Vagina (tissue), 2 donors: ENCODE results near the gene ARSD. TPM values are rescaled to one million over a fixed set of nuclear protein-coding genes. Genes with fewer than 3 reads are reported as not detected.

Experiments used
- DNase-seq, 2 donors: peaks; one replicate each; pipeline ENCODE4 v3.0.0-alpha.2; 2017; ENCODE audit errors: extremely low spot score in 2 of 2
- H3K27ac ChIP-seq: fragments of 200-600 bp; sonication (generic); one replicate; pipeline ENCODE4 v1.5.1; 2019
- H3K27me3 ChIP-seq: fragments of 200-600 bp; sonication (generic); one replicate; pipeline ENCODE4 v1.5.1; 2019
- H3K36me3 ChIP-seq, 2 donors: fragments of 200-600 bp; sonication (generic); one replicate each; pipeline ENCODE4 v1.5.1; 2017 to 2019
- H3K4me1 ChIP-seq: fragments of 200-600 bp; sonication (generic); one replicate; pipeline ENCODE4 v1.5.1; 2019
- H3K4me3 ChIP-seq, 2 donors: fragments of 200-600 bp; sonication (generic); 1 replicate in 1 of 2; 2 replicates in 1 of 2; pipeline ENCODE4 v1.5.1; 2016 to 2019
- H3K9me3 ChIP-seq: fragments of 200-600 bp; sonication (generic); one replicate; pipeline ENCODE4 v1.5.1; 2019
- POLR2A ChIP-seq, 2 donors: fragments of 450-650 bp; IDR thresholded peaks; one replicate each; pipeline ENCODE4 v1.6.1; 2017; ENCODE audit warnings: antibody characterized with exemption in 2 of 2, mild to moderate bottlenecking in 2 of 2, moderate library complexity in 2 of 2
- POLR2AphosphoS5 ChIP-seq, 2 donors: sonication (generic); formaldehyde crosslinking; IDR thresholded peaks; one replicate each; pipeline ENCODE4 v1.9.0; 2017; ENCODE audit warnings: antibody characterized with exemption in 2 of 2, mild to moderate bottlenecking in 2 of 2, low read depth in 1 of 2; ENCODE audit not compliant: insufficient read depth in 1 of 2
- intact Hi-C: fragments of 100-400 bp; cut with DNase I; formaldehyde crosslinking; loops from one replicate; pipeline ENCODE4 v1.15.1; 2023
- total RNA-seq: library from RNA; depleted of rRNA; stranded (reverse); fragments of >200 nt; gene quantifications from one replicate; pipeline ENCODE4 v1.2.3, GENCODE V29; 2016
- TF ChIP-seq, protein P1 (sequence below), 3 experiments: fragments of 450-650 bp in 2 of 3; fragments of 200-600 bp in 1 of 3; sonication (generic) in 1 of 3; IDR thresholded peaks; one replicate each; pipeline ENCODE4 v1.5.1; 2017 to 2019; ENCODE audit warnings: antibody characterized with exemption in 3 of 3, mild to moderate bottlenecking in 2 of 3, moderate library complexity in 2 of 3

Gene ARSD
- total RNA-seq, 1 donor from 2014 or later, result 14.0 TPM

DNA sequence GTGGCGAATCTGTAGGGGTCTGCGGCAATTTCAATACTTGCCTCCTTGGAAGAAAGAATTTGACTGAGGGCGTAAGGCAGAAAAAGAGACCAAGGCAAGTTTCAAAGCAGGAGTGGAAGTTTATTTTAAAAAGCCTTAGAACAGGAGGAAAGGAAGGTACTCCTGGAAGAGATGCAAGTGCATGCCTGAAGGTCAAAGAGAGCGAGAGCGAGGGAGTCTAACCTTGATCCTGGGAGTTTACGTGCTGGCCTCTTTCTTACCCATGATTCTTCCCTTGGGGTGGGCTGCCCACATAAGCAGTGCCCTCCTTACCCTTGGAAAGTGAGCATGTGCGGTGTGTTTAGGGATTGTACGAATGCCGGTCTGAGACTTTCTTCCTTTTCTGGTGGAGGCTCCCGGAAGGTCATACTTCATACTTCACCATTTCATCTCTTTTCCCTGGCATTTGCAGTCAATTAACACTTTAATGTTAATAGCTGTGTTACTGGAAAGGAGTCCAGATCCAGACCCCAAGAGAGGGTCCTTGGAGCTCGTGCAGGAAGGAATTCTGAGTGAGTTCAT is 40.0 kb downstream of the ARSD start:
- TF ChIP-seq POLR2AphosphoS5 (IDR thresholded peaks at IDR 0.05; ENCODE audit: insufficient read depth in 1 of 2, low read depth in 1 of 2) (no peak), POLR2A (IDR thresholded peaks at IDR 0.05) (no peak)
- TF ChIP-seq, protein P1, sequence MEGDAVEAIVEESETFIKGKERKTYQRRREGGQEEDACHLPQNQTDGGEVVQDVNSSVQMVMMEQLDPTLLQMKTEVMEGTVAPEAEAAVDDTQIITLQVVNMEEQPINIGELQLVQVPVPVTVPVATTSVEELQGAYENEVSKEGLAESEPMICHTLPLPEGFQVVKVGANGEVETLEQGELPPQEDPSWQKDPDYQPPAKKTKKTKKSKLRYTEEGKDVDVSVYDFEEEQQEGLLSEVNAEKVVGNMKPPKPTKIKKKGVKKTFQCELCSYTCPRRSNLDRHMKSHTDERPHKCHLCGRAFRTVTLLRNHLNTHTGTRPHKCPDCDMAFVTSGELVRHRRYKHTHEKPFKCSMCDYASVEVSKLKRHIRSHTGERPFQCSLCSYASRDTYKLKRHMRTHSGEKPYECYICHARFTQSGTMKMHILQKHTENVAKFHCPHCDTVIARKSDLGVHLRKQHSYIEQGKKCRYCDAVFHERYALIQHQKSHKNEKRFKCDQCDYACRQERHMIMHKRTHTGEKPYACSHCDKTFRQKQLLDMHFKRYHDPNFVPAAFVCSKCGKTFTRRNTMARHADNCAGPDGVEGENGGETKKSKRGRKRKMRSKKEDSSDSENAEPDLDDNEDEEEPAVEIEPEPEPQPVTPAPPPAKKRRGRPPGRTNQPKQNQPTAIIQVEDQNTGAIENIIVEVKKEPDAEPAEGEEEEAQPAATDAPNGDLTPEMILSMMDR (IDR thresholded peaks at IDR 0.05), result no peak
- H3K9me3 ChIP-seq, result no peaks in the 10 kb centered on the region
- intact Hi-C loops, result no loop called here
- peak overlapping the region; percentile 52 to 53 for H3K4me3 ChIP-seq
- H3K27ac ChIP-seq, result peak overlapping the region; percentile 20
- no peak for DNase-seq
- no peaks in the 10 kb centered on the region for H3K27me3 ChIP-seq
- no peaks in the 10 kb centered on the region for H3K36me3 ChIP-seq
- H3K4me1 ChIP-seq, result peaks cover 19% of the 10 kb centered on the region

DNA sequence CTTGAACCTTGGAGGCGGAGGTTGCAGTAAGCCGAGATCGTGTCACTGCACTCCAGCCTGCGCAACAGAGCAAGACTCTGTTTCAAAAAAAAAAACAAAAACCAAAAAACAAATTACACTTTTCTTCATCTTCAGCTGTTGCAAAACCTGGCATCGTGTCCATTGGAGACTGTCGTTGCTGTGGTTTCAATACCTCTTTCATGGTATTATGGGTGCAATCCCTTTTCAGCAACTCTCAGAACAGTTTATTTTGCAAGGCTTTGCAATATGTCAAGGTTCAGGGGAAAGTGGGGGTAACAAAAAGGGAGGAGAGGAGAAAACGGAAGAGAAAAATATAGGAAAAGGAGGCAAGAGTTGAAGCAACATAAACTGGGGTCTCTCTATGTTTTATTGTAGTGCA is 40.8 kb downstream of the ARSD start:
- Histone ChIP-seq H3K27ac (no peak overlapping the region), H3K4me3 (no peak overlapping the region), H3K36me3 (no peaks in the 10 kb centered on the region), H3K9me3 (no peaks in the 10 kb centered on the region), H3K4me1 (peaks cover 19% of the 10 kb centered on the region), H3K27me3 (no peaks in the 10 kb centered on the region)
- TF ChIP-seq POLR2A (IDR thresholded peaks at IDR 0.05), result no peak
- TF ChIP-seq POLR2AphosphoS5 (IDR thresholded peaks at IDR 0.05; ENCODE audit: insufficient read depth in 1 of 2, low read depth in 1 of 2), result no peak
- TF ChIP-seq, protein P1 (IDR thresholded peaks at IDR 0.05), result no peak
- intact Hi-C loops, result no loop called here
- no peak for DNase-seq

DNA sequence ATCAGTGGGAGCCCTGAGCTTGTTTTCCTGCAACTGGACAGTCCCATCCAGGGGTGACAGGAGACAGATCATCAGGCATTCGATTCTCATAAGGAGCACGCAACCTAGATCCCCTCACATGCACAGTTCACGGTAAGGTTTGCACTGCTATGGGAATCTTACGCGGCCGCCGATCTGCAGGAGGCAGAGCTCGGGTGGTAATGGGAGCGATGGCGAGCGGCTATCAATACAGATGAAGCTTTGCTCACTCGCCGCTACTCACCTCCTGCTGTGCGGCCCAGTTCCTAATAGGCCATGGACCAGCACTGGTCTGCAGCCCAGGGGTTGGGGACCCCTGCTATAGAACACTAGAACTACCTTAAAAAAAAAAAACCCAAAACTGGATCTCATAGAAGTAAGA is 45.4 kb downstream of the ARSD start:
- no peaks in the 10 kb centered on the region for H3K36me3 ChIP-seq
- no peaks in the 10 kb centered on the region for H3K9me3 ChIP-seq
- no peak overlapping the region for H3K27ac ChIP-seq
- no peak overlapping the region for H3K4me3 ChIP-seq
- no peaks in the 10 kb centered on the region for H3K27me3 ChIP-seq
- intact Hi-C loops, result no loop called here
- peaks cover under 1% of the 10 kb centered on the region for H3K4me1 ChIP-seq
- DNase-seq, result no peak
- TF ChIP-seq POLR2AphosphoS5 (IDR thresholded peaks at IDR 0.05; ENCODE audit: insufficient read depth in 1 of 2, low read depth in 1 of 2) (no peak), POLR2A (IDR thresholded peaks at IDR 0.05) (no peak)

DNA sequence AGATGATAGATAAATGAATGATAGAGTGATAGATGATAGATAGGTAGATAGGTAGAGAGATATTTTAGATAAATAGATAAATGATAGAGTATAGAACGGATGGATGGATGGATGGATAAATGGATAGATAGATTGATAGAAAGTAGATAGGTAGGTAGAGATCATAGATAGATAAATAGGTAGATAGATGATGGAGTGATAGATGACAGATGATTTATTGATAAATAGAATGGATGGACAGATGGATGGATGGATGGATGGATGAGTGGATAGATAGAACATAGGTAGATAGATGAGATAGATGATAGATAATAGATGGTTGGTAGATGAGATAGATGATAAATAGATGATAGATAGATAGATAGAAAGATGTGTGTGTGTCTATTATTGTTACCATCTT is 49.5 kb downstream of the ARSD start:
- Histone ChIP-seq H3K4me1 (no peaks in the 10 kb centered on the region), H3K4me3 (no peak overlapping the region), H3K27me3 (no peaks in the 10 kb centered on the region), H3K27ac (no peak overlapping the region), H3K36me3 (no peaks in the 10 kb centered on the region), H3K9me3 (no peaks in the 10 kb centered on the region)
- no peak for DNase-seq
- intact Hi-C loops, result no loop called here
- no peak for TF ChIP-seq POLR2AphosphoS5 (IDR thresholded peaks at IDR 0.05; ENCODE audit: insufficient read depth in 1 of 2, low read depth in 1 of 2)
- TF ChIP-seq POLR2A (IDR thresholded peaks at IDR 0.05), result no peak
- TF ChIP-seq, protein P1 (IDR thresholded peaks at IDR 0.05), result no peak

DNA sequence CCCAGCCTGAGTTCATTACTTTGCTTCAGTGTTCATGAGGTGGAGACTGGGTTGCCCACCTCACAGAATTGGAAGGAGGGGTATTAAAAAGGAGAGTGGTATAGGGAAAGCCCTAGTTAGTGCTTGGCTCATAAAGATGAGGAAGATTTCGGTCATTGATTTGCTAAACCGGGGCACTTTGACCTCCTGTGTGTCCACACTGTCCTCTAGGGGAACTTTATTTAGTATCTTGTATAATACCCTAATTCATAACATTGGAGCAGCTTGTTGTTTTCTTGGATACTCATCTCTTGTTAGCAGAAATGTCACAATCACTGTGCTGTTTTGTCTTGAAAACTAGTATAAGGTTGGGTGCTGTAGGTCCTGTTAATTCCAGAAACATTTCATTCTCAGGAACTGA is 50.6 kb downstream of the ARSD start:
- intact Hi-C loops, result no loop called here
- Histone ChIP-seq H3K9me3 (no peaks in the 10 kb centered on the region), H3K27ac (no peak overlapping the region), H3K4me1 (no peaks in the 10 kb centered on the region), H3K27me3 (no peaks in the 10 kb centered on the region), H3K36me3 (no peaks in the 10 kb centered on the region), H3K4me3 (no peak overlapping the region)
- DNase-seq, result no peak
- no peak for TF ChIP-seq POLR2A (IDR thresholded peaks at IDR 0.05)
- no peak for TF ChIP-seq POLR2AphosphoS5 (IDR thresholded peaks at IDR 0.05; ENCODE audit: insufficient read depth in 1 of 2, low read depth in 1 of 2)
- TF ChIP-seq, protein P1 (IDR thresholded peaks at IDR 0.05), result no peak
